Placental epithelial cell (primary cell): Measurements from ENCODE around the gene NUDT8. TPM values are rescaled to one million over a fixed set of nuclear protein-coding genes. Genes with fewer than 3 reads are reported as not detected.

ENCODE experiments used
- small RNA-seq: library from RNA; depleted of rRNA; stranded (forward); fragments of <200 nt; gene quantifications from one replicate; pipeline ENCODE3, GENCODE V24; 2012
- total RNA-seq: library from RNA; depleted of rRNA; stranded (reverse); fragments of >200 nt; gene quantifications from 2 replicates; pipeline ENCODE4 v1.2.3, GENCODE V29; 2012

The NUDT8 gene
- total RNA-seq: 5.3 and 11.8 TPM in 2 replicates

GRCh38 chr11:67629386-67630227, at the start of gene NUDT8:
NUDT8 (minus strand) TSS chr11:67629937; CDS start chr11:67629911, 26 bp downstream.

GRCh38 chr11:67674442-67674871, 44.7 kb upstream of the NUDT8 start, which contains the start of gene ALDH3B2:
ALDH3B2 (minus strand) TSS chr11:67674623; CDS start chr11:67666935, 7,688 bp downstream.

GRCh38 chr11:67639438-67639859, 9.7 kb upstream of the NUDT8 start, which contains the start of gene TBX10:
TBX10 (minus strand) TSS chr11:67639763; CDS start chr11:67639472, 291 bp downstream.

GRCh38 chr11:67606492-67607295, 23.0 kb downstream of the NUDT8 start, which contains the start of gene NDUFV1:
NDUFV1 (plus strand) TSS chr11:67606936; CDS start chr11:67607005, 69 bp downstream.

GRCh38 chr11:67583247-67584204, 46.2 kb downstream of the NUDT8 start, which contains the start of gene GSTP1:
GSTP1 (plus strand) TSS chr11:67583812; CDS start chr11:67583844, 32 bp downstream.

Small RNA genes lying within 50 kb of the gene (small RNA-seq; reads per million reads assigned to genes)
- 0.20 reads per million for gene AP003385.3

Other genes starting within 250 kb of the NUDT8 start
- gene RAD9A, start 238.0 kb downstream of the NUDT8 start, total RNA-seq: 10.7 and 18.8 TPM in 2 replicates
- 223 and 479 TPM in 2 replicates for gene PPP1CA, start 228.1 kb downstream of the NUDT8 start, total RNA-seq
- gene TBC1D10C, start 225.9 kb downstream of the NUDT8 start, total RNA-seq: under 0.01 TPM in 1 of 2 replicates, not detected in the other
- gene CARNS1, start 214.3 kb downstream of the NUDT8 start, total RNA-seq: under 0.01 TPM in 1 of 2 replicates, not detected in the other
- 55.4 and 121 TPM in 2 replicates for gene RPS6KB2, start 201.4 kb downstream of the NUDT8 start, total RNA-seq
- gene PTPRCAP, start 192.3 kb downstream of the NUDT8 start, total RNA-seq: 1.5 and 1.6 TPM in 2 replicates
- 135 and 136 TPM in 2 replicates for gene CORO1B, start 186.5 kb downstream of the NUDT8 start, total RNA-seq
- gene GPR152, start 177.2 kb downstream of the NUDT8 start, total RNA-seq: not detected in 2 replicates
- gene CABP4, start 174.6 kb downstream of the NUDT8 start, total RNA-seq: not detected in 2 replicates
- gene TMEM134, start 160.7 kb downstream of the NUDT8 start, total RNA-seq: 27.5 and 62.4 TPM in 2 replicates
- 69.5 and 122 TPM in 2 replicates for gene AIP, start 146.9 kb downstream of the NUDT8 start, total RNA-seq
- gene PITPNM1, start 124.6 kb downstream of the NUDT8 start, total RNA-seq: 42.4 and 45.5 TPM in 2 replicates
- 19.6 and 52.8 TPM in 2 replicates for gene CDK2AP2, start 121.8 kb downstream of the NUDT8 start, total RNA-seq
- not detected in 2 replicates for gene CABP2, start 106.5 kb downstream of the NUDT8 start, total RNA-seq
- 1,369 and 1,673 TPM in 2 replicates for gene GSTP1, start 46.1 kb downstream of the NUDT8 start, total RNA-seq
- gene NDUFV1, start 23.0 kb downstream of the NUDT8 start, total RNA-seq: 141 and 176 TPM in 2 replicates
- not detected in 2 replicates for gene TBX10, start 9.8 kb upstream of the NUDT8 start, total RNA-seq
- gene ACY3, start 20.8 kb upstream of the NUDT8 start, total RNA-seq: not detected in 2 replicates
- 1.5 and 6.7 TPM in 2 replicates for gene ALDH3B2, start 44.7 kb upstream of the NUDT8 start, total RNA-seq